ENCODE results near the gene BDNF. TPM values are rescaled to one million over a fixed set of nuclear protein-coding genes. Genes with fewer than 3 reads are reported as not detected.
"Not testable (repeated sequence)": the region's sequence is repeated elsewhere in the genome, so short reads cannot be mapped to it uniquely, and the experiment has no call there.

The BDNF gene
- not detected for total RNA-seq

DNA sequence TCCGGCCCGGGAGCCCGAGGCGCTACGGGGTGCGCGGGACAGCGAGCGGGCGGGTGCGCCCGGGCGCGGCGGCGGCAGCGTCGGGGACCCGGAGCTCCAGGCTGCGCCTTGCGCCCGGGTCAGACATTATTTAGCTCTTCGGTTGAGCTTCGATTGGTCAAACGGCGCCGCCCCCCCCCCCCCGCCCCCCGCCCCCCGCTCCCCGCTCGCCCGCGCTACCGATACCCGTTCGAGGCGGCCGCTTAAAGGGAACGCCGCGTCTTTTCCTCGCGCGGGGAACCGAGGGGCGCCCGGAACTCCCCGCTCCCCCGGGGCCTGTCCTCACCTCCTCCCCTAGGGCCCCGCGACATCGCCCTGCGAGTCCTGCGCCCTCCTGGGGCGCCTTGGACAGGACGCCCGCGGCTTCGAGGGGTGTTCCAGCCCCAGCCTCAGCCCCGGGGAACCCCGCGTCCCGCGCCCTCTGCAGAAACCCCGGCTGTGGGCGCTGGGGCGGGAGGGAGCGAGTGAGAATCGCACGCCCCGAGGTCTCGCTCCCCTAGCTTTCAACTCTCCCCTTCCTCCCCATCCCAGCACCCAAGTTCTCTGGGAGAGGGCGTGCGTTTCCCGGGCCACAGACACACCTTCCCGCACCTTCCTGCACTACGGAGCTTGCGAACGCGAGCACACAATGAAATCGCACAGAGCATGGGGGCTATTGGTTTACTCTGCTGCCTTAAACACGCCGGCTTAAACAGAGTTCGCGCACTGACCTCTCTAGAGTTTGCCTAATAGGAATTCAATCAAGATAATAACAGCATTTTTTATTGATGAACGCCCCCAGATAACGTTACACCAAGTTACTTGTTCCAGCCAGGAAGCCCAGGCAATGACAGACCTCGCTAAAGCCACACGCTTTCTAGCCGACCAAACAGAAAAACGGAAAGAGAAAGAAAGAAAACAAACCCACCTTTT, at the start of gene BDNF:
TSS of gene BDNF (minus strand) at position 105 of the 951 bp plus-strand sequence. CDS start 41,891 bp downstream, outside the sequence.
- Mint-ChIP-seq H3K4me1 (ENCODE audit: low read depth in 2 of 2) (peaks cover 7 to 13% of the 10 kb centered on the region in 2 donors), H3K36me3 (peaks cover 4% of the 10 kb centered on the region), H3K27ac (no peak within 1 kb of the TSS), H3K9me3 (peaks cover 2% of the 10 kb centered on the region), H3K4me3 (peak within 1 kb of the TSS; percentile 49), H3K27me3 (peaks cover 41 to 73% of the 10 kb centered on the region in 2 donors)
- no peak for DNase-seq (ENCODE audit: low spot score)
- ATAC-seq: peak in 1 of 2 donors; percentile 20

DNA sequence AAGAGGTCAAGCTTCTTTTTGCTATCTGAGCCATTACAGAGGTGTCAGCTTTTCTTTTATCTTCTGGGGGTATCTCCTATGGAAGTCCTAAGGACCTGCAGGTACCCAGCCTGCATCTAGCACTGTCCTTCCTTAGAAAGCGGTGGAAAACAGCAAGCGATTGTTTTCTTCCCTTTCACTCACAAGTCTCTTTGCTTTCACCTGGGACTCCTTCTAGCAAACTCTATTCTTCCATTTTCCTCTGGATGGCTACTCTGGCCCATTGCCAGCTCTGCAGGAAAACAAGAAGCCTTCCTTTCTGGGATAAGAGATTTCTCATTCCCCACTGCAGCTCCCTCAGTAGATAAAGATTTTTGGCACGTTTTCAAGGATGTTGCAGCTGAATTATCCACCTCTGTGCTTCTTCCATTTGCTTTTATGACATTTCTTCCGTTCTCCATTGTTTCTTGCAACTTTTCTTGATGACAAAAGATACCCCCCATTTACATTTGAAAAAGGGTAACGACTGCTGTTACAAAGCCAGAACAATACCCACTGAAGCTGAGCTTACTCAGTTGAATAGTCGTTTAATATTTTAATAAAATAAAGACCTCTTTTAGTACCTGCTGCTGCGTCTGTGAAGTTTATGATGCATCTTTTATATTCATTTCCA, 40.2 kb upstream of the BDNF start:
- no peak for ATAC-seq
- Mint-ChIP-seq H3K27ac (no peak overlapping the region), H3K4me1 (ENCODE audit: low read depth in 2 of 2) (no peaks in the 10 kb centered on the region), H3K4me3 (no peak overlapping the region), H3K9me3 (peaks cover 11% of the 10 kb centered on the region), H3K27me3 (no peaks in the 10 kb centered on the region), H3K36me3 (no peaks in the 10 kb centered on the region)
- DNase-seq (ENCODE audit: low spot score): no peak

DNA sequence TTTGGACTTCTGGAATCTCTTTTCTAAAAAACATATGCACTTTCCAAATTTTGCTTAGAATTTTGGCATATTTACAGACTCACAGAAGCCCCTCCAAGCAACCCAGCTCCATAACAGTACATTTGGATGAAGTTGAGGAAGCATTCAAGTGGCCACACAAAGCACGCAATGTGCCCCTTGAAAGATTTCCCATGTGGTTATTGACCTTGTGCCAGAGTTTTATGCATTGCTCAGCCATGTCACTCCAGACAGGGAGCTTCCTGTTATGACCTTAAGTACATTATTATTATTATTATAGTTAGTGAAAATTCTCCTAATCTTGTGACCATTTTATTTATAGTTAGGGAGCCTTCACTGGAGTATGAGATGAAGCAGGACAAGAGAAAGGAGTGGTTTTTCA, 35.0 kb upstream of the BDNF start:
- peaks cover 8% of the 10 kb centered on the region for H3K9me3 Mint-ChIP-seq
- no peaks in the 10 kb centered on the region for H3K36me3 Mint-ChIP-seq
- ATAC-seq: no peak
- H3K27ac Mint-ChIP-seq: no peak overlapping the region
- H3K4me3 Mint-ChIP-seq: no peak overlapping the region
- no peak for DNase-seq (ENCODE audit: low spot score)
- no peaks in the 10 kb centered on the region for H3K4me1 Mint-ChIP-seq (ENCODE audit: low read depth in 2 of 2)
- no peaks in the 10 kb centered on the region for H3K27me3 Mint-ChIP-seq

DNA sequence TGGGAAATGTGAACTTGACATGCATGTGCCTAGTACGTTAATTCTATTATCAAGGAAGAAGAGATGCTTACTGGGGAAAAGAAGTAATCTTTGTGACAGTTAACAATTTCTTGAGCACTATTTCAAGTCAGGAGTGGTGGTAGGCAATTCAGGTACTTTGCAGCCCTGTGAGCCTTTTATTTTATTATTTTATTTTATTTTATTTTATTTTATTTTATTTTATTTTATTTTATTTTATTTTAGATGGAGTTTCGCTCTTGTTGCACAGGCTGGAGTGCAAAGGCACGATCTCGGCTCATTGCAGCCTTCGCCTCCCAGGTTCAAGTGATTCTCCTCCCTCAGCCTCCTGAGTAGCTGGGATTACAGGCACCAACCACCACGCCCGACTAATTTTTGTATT, 31.5 kb upstream of the BDNF start:
- not testable (repeated sequence) for H3K4me1 Mint-ChIP-seq (ENCODE audit: low read depth in 2 of 2); DNase-seq (ENCODE audit: low spot score); H3K9me3 Mint-ChIP-seq; H3K36me3 Mint-ChIP-seq; H3K4me3 Mint-ChIP-seq; H3K27me3 Mint-ChIP-seq; H3K27ac Mint-ChIP-seq; ATAC-seq

DNA sequence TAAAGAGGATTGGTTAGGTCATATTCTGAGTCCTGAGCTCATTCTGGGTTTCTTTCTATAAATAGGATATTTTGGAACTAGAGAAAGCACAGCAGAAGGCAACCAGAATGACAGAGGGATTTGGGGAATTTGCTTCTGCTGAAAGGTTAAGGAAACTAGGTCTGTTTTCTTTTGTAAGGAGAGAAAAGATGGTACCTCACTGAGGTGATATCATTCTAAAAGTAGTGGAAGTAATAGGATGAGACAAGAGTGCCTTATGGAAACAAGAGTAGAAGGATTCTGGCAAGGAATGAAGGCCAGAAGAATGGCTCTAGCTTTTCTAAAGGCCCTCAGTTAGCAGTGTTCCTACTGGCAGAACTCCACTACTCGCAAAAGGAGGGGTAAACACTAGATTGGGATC, 26.7 kb upstream of the BDNF start:
- peaks cover 7% of the 10 kb centered on the region for H3K36me3 Mint-ChIP-seq
- DNase-seq (ENCODE audit: low spot score) (no peak), ATAC-seq (no peak)
- peaks cover 6% of the 10 kb centered on the region for H3K9me3 Mint-ChIP-seq
- no peaks in the 10 kb centered on the region for H3K4me1 Mint-ChIP-seq (ENCODE audit: low read depth in 2 of 2)
- H3K4me3 Mint-ChIP-seq: no peak overlapping the region
- peaks cover 9% of the 10 kb centered on the region in 2 donors for H3K27me3 Mint-ChIP-seq
- H3K27ac Mint-ChIP-seq: no peak overlapping the region

DNA sequence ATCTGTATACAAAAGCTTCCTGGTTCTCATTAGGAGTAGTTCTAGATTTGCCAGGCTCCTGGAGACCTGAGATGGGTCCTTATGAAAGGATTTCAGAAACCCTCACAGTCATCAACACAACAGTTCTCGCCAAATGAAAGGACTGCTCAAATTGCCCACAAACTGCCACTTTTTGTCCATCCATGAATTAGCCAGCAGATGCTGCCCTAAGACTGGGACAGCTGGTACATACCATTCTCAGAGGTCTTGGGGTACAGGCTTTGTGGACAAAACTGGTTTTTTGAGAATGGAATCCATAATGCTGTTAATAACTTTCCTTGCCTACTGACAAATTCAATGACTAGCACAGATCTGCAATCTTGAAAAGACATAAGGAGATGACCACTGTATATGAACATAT, 23.4 kb upstream of the BDNF start:
- peaks cover 30 to 34% of the 10 kb centered on the region in 2 donors for H3K27me3 Mint-ChIP-seq
- H3K4me3 Mint-ChIP-seq: no peak overlapping the region
- H3K27ac Mint-ChIP-seq: no peak overlapping the region
- no peak for DNase-seq (ENCODE audit: low spot score)
- no peak for ATAC-seq
- peaks cover 0 to 4% of the 10 kb centered on the region in 2 donors for H3K4me1 Mint-ChIP-seq (ENCODE audit: low read depth in 2 of 2)
- peaks cover 16% of the 10 kb centered on the region for H3K9me3 Mint-ChIP-seq
- H3K36me3 Mint-ChIP-seq: peaks cover 19% of the 10 kb centered on the region

DNA sequence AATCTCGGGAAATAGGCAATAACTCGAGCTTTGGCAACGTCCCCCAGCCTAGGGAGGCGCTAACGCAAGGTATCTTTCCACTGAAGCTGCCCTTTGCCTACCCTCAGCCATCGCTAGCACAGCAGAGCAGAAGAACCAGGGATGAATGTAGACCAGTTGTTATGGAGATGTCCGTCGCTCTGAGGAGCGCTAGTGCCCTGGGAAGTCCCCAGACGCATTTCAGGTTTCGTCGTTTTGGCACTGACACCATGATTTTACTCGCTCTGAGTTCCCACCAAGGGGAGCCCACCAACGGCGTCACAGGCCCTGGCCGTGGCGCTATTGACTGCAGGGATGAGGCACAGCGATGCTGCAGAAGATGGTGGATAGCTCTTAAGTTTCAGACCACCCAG, 22.7 kb upstream of the BDNF start:
- Mint-ChIP-seq H3K27ac (no peak overlapping the region), H3K4me1 (ENCODE audit: low read depth in 2 of 2) (peaks cover 0 to 4% of the 10 kb centered on the region in 2 donors), H3K9me3 (peaks cover 16% of the 10 kb centered on the region), H3K4me3 (no peak overlapping the region), H3K36me3 (peaks cover 23% of the 10 kb centered on the region), H3K27me3 (peaks cover 33 to 40% of the 10 kb centered on the region in 2 donors)
- ATAC-seq (no peak), DNase-seq (ENCODE audit: low spot score) (no peak)

DNA sequence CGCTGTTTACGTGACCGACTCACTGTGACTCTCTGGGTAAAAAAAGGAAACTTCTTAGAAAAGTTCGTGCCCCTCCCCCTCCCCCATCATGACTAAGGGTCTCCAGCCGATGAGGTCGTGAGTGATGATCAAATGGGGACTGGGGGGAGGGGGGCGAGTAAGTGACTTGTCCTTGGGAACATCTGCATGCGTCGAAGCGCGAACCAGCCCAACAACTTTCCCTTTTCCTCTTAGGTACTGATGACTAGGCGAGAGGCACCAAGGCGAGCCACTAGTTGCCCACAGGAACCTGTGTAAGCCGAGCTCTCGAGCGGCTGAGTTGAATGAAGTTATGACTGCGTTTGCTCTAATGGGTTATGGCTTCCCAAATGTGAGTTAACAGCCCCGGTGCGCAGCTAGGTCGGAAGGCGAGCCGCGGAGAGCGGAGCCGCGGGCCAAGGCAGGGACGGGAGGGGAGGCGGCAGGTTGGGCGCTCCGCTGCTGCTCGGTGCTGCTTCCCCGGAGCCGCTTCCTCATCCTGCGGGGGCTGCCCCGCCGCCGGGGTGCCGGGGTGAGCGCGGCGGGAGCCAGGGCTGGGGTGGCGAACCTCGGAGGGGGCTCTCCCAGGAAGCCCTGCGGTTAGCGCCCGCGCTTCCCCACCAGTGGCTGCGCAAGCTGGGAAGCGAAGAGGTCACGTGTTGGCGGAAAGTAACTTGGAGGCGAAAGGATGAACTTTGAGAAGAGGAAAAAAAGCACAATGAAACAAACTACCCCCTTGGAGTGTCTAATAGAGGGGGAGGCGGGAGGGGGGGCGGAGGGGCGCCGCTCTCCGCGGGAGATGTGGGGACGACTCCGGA, 22.1 kb upstream of the BDNF start:
- Mint-ChIP-seq H3K4me3 (no peak overlapping the region), H3K27ac (no peak overlapping the region)

DNA sequence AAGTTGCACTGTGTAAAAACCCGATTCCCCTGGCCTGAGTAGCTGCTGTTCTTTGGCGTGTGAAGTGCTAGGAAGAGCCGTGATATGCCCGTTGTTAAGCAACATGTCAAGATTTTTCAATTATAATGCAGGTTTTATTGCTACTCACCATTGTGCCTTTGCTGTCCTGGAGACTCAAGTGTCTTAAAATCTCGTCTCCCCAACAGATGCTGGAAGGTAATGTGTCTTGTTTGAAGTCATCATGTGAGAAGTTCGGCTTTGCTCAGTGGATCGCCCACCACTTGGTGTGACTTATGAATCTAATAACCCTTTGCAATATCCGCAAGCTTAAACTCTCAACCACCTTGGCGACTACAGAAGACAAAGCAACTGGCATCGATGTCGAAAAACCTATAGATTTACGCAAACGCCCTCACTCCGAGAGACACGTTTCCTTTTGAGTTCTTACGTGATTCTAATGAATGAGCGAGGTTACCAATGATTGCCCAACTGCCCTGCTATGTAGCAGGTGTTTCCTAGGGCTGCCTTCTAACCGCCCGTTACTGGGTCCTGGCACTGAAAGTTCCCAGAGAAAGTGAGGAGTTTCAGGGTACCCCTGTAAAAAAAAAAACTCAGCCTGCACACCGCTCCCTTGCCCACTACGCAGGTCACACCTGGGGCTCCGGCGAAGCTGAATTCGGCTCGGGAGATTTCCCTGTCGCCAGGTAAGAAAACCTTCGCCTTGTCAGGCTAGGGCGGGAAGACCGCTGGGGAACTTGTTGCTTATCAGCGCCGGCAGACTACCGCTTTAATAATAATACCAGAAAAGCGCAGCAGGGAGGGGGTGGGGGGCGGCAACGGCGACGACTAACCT, 21.2 kb upstream of the BDNF start:
- DNase-seq (ENCODE audit: low spot score) (no peak), ATAC-seq (no peak)
- Mint-ChIP-seq H3K27me3 (peaks cover 33 to 48% of the 10 kb centered on the region in 2 donors), H3K36me3 (peaks cover 23% of the 10 kb centered on the region), H3K4me1 (ENCODE audit: low read depth in 2 of 2) (peaks cover 0 to 4% of the 10 kb centered on the region in 2 donors), H3K4me3 (no peak overlapping the region), H3K27ac (no peak overlapping the region), H3K9me3 (peaks cover 16% of the 10 kb centered on the region)

More for the DNA sequence above, 22.1 kb upstream of the BDNF start:
- DNase-seq (ENCODE audit: low spot score): no peak
- peaks cover 16% of the 10 kb centered on the region for H3K9me3 Mint-ChIP-seq
- ATAC-seq: no peak
- H3K27me3 Mint-ChIP-seq: peaks cover 33 to 46% of the 10 kb centered on the region in 2 donors
- peaks cover 23% of the 10 kb centered on the region for H3K36me3 Mint-ChIP-seq
- peaks cover 0 to 4% of the 10 kb centered on the region in 2 donors for H3K4me1 Mint-ChIP-seq (ENCODE audit: low read depth in 2 of 2)

DNA sequence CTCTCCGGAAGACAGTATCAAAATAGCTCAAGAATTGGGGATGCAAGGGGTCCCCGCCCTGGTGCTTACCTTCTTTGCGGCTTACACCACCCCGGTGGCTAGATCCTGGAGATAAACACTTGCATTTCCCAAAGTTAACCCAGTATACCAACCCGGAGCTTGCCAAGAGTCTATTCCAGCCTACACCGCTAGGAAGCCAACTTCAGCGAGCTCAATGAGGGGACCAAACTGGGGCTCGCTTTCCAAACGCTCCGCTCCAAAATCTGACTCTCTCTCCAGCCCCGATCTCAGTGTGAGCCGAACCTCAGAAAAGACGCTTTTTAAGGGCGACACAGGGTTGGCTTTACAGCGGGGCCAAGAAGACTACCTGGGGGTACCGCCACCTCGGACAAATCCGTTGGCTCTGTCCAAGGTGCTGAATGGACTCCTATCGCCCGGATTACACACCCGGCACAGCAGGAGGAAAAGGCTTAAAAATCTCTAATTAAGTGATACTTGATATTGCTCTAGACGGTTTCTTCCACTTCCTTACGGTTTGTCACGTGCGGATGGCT, 20.1 kb upstream of the BDNF start:
- peaks cover 33 to 48% of the 10 kb centered on the region in 2 donors for H3K27me3 Mint-ChIP-seq
- no peak for ATAC-seq
- no peak overlapping the region for H3K27ac Mint-ChIP-seq
- H3K36me3 Mint-ChIP-seq: peaks cover 23% of the 10 kb centered on the region
- H3K4me1 Mint-ChIP-seq (ENCODE audit: low read depth in 2 of 2): peaks cover 0 to 4% of the 10 kb centered on the region in 2 donors
- peaks cover 11% of the 10 kb centered on the region for H3K9me3 Mint-ChIP-seq
- H3K4me3 Mint-ChIP-seq: no peak overlapping the region
- DNase-seq (ENCODE audit: low spot score): no peak

DNA sequence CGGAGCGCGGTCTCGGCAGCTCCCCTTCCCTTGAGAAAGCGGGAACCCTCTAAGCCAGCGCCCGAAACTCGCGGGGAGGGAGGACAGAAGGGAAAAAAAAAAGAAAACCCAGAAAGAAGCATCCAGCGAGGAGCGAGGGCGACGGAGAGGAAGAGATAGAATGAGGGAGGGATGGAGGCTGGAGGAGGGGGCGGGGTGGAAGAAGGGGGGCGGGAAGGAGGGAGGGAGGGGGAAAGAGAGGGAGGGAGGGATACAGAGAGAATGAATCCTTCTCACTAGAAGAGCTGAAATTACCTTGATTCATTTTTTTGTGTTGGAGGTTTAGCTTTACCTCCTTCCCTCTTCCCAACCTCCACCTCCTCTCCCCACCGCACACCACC, 19.3 kb upstream of the BDNF start:
- H3K4me3 Mint-ChIP-seq: no peak overlapping the region
- H3K27me3 Mint-ChIP-seq: peaks cover 33 to 48% of the 10 kb centered on the region in 2 donors
- H3K27ac Mint-ChIP-seq: no peak overlapping the region
- H3K36me3 Mint-ChIP-seq: peaks cover 23% of the 10 kb centered on the region
- ATAC-seq (no peak), DNase-seq (ENCODE audit: low spot score) (no peak)
- H3K4me1 Mint-ChIP-seq (ENCODE audit: low read depth in 2 of 2): peaks cover 0 to 4% of the 10 kb centered on the region in 2 donors
- H3K9me3 Mint-ChIP-seq: peaks cover 11% of the 10 kb centered on the region

DNA sequence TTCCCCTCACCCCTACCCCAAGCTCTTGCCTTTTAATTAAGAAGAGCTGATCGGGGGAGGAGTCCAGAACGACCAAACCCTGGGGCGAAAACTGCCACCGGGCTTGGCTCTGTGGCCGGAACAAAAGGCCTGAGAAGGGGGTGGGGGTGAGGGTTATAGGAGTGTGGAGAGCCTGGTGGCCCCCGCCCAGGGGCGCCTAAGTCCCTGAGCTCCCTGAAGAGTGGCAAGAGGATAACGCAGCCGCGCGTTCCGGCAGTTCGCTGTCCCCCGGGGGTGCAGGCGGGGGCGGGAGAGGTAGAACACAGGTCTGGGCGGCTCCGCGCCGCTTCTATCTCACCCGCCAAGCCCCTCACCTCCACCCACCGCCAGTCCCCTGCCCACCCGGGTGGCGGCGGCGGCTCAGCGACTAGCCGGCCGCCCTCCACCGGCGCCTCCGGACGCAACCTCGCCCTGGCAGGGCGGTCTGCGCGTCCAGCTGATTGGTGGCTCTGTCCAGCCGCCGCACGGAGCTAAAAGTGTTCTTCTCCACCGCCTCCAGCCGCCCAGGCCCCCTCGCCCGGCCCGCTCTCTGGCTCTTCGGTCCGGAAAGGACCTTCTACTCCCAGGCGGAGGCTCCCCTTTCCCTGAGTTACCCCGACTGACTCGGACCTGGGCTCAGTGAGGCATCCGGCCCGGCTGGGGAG, 18.7 kb upstream of the BDNF start:
- Mint-ChIP-seq H3K9me3 (peaks cover 11% of the 10 kb centered on the region), H3K36me3 (peaks cover 23% of the 10 kb centered on the region), H3K27ac (no peak overlapping the region), H3K4me3 (no peak overlapping the region), H3K4me1 (ENCODE audit: low read depth in 2 of 2) (peaks cover 0 to 4% of the 10 kb centered on the region in 2 donors), H3K27me3 (peaks cover 33 to 48% of the 10 kb centered on the region in 2 donors)
- ATAC-seq (no peak), DNase-seq (ENCODE audit: low spot score) (no peak)

All from natural killer cell treated with Interleukin-12 subunit alpha and Interleukin-12 subunit beta and Interleukin-15 and Interleukin-18, amount 100 ng/mL, for 72 hours (primary cell).